ENCODE results near the gene MRPL37. TPM values are rescaled to one million over a fixed set of nuclear protein-coding genes. Genes with fewer than 3 reads are reported as not detected.
"Not testable (repeated sequence)": the region's sequence is repeated elsewhere in the genome, so short reads cannot be mapped to it uniquely, and the experiment has no call there.

MRPL37 gene
- 156 and 184 TPM in 2 replicates for total RNA-seq (2014; rRNA removed; shearing (Covaris generic))

DNA sequence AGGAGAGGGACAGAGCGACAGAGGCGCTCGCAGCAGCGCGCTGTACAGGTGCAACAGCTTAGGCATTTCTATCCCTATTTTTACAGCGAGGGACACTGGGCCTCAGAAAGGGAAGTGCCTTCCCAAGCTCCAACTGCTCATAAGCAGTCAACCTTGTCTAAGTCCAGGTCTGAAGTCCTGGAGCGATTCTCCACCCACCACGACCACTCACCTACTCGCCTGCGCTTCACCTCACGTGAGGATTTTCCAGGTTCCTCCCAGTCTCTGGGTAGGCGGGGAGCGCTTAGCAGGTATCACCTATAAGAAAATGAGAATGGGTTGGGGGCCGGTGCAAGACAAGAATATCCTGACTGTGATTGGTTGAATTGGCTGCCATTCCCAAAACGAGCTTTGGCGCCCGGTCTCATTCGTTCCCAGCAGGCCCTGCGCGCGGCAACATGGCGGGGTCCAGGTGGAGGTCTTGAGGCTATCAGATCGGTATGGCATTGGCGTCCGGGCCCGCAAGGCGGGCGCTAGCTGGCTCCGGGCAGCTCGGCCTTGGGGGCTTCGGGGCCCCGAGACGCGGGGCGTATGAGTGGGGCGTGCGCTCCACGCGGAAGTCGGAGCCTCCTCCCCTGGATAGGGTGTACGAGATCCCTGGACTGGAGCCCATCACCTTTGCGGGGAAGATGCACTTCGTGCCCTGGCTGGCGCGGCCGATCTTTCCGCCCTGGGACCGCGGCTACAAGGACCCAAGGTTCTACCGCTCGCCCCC is at the start of gene MRPL37, which contains the start of gene CYB5RL:
MRPL37 (plus strand) TSS at position 403 of the 754 bp plus-strand sequence; CDS start at position 480, 77 bp downstream.
CYB5RL (minus strand) TSS at position 266 of the 754 bp plus-strand sequence. CDS start 4,414 bp downstream, outside the sequence.
- DNase-seq (ENCODE audit: low read depth) = peak; percentile 98

DNA sequence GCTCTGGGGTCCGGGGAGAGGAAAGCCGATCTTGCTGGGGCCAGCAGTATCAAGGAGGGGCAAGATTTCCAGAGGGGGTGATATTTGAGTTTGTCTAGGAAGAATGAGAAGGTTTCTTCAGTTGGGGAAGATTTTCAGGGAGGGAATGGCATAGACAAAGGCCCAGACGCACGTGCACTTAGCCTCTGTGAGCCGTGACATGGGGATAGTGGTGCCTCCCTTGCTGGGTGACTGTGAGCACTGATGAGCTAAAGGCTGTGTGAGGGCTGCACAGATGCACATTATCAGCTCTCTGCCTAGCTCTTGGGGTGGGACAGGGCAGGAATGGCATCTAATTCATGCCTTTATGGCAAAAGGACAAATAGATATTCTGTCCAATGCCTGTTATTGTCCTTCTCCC is 49.0 kb upstream of the MRPL37 start:
- DNase-seq (ENCODE audit: low read depth) = no peak

DNA sequence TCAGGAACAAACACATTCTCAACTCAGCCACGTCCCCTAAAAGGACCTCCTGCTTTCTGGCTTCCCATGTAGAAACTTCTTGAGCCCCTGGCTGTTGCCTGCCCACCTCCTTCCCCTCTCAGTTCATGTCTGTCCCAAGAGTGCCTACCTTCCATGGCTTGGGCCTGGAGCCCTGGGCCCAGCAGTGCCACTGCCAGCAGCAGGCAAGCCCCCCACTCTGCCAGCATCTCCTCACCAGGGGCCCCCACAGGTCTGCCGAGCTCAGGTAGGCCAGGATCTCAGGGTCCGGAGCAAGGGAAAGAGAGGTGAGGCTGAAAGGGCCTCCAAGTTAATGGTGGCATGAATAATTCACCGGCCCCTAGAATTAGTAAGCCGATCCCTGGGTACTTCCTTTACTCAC is 47.3 kb upstream of the MRPL37 start, which contains the start of gene CDCP2:
CDCP2 (minus strand) TSS at position 305 of the 400 bp plus-strand sequence; CDS start at position 227, 78 bp downstream.
- no peak for DNase-seq (ENCODE audit: low read depth)

DNA sequence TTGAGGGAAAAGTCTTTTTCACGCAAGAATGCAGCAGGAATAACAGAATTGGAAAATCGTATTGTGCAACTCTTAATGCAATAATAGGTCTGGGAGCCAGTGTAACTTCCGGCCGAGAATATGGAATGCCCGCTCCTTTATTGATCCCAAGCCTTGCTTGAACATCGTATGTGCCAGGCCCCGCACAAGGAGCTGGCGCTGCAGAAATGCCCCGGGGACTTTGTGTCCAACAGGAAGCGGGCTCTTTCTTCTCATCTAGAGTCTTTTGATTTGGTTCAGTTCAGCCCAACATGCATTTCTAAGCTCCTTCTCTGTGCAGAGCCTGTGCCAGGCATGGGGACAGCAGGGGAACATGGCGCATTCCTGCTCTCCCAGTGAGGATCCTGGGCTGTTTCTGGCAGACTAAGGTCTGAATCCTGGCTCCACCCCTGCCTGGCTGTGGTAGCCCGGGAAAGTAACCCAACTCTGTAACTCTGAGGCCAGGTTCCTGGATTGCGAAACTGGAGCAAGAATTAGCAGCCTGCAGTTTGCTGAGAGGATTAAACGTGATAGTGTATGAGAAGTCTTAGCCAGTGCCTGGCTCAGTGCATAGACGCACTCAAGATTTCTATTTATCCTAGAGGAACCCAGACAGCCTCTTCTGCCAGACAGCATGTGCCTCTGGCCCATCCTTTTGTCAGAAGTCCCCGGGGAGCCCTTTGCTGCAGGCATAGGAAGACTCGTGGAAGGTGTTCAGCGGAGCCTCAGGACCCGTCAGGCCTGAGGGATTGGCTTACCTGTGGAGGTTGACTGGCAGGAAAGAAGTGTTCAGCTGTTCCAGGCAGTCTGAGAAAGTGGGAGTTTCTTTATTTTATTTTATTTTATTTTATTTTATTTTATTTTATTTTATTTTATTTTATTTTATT is 46.2 kb upstream of the MRPL37 start:
- DNase-seq (ENCODE audit: low read depth) = peak; percentile 63

DNA sequence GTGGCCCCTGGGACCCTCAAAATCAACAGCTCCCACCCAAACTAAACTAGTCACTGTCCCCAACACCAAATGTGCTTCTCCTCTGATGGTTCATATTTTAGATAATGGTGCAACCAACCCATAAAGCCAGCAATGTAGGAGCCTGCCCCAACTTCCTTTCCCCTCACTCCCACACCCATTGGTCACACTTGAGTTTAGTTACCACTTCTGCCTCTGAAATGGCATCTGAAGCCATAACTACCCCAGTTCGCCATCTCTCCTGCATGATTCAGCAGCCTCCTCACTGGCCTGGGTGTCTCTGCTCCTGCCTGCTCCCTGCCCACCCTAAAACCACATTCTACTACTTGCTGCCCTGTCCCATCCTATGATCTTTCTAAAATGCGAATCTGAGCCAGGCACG is 43.8 kb upstream of the MRPL37 start:
- no peak for DNase-seq (ENCODE audit: low read depth)

DNA sequence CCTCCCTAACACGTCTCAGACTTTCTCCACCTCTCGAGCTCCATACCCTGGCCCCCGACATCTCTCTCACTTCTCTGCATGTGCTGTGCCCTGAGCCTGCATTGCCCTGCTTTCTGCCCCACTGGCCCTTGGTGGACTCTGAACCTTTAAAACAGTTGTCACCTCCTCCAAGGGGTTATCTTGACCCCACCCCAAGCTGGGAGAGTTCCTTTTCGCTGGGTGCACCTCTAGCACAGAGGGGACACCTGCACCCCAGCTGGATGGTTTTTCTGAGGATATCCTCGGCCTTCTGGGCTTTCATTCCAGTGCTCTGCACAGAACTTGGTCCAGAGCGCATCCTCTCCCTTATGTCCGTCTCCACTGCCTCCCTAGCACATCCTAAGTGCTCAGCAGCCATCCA is 43.0 kb upstream of the MRPL37 start:
- no peak for DNase-seq (ENCODE audit: low read depth)

DNA sequence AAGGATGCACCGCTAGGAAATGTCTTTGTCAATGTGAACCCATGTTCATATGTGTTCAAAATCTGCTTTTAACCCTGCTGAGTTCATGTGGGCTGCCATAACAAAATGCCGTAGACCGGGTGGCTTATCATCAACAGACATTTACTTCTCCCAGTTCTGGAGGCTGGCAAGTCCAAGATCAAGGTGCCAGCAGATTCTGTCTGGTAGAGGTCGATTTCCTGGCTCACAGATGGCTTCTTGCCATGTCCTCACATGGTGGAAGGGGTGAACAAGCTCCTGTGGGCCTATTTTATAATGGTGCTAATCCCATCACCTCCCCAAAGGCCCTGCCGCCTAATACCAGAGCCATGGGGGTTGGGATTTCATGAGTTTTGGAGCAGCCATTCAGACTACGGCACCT is 42.6 kb upstream of the MRPL37 start:
- no peak for DNase-seq (ENCODE audit: low read depth)

DNA sequence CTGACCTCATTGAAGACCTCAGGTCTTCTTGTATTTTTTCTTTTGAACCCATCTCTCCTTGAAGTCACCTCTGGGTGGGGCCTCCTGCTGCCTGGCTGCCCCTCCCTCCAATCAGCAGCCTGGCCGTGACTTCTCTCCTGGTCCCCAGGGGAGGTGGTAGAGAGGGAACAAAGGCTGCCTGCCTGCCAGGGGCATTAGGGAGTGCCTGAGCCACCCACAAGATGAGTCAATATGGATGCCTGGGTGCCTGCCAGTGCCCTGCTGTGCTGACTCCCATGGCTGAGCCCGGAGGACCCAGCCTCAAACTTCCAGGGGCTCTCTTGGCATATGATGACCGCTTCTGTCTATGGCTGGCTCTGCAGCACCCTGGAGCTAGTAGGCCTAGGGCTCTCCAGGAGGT is 41.9 kb upstream of the MRPL37 start:
- peak; percentile 77 for DNase-seq (ENCODE audit: low read depth)

DNA sequence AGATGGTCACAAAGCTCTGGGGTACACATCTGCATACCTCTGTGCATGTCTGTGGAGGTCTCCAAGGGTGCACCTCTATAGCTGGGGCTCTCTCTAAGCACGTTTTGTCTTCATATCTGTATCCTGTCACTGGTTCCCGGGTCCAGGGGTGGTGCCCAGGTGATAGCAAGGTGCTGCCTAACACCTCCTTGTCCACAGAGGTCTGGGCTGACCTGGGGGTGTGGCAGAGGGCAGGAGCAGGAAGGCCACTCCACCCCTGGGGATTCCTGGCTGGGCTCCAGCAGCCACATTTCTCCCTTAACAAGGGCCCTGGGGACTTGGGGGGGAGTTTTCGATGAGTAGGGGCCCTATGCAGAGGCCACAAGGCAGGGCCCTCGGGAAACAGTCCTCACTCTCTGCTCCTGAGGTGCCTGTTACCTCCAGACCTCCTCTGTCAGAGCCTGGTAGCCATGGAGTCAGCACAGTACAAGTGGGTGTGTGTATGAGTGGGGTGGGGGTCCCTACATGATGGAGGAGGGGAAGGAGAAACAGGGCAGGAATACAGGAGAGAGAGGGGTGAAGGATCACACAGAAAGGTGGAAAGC is 40.1 kb upstream of the MRPL37 start:
- no peak for DNase-seq (ENCODE audit: low read depth)

DNA sequence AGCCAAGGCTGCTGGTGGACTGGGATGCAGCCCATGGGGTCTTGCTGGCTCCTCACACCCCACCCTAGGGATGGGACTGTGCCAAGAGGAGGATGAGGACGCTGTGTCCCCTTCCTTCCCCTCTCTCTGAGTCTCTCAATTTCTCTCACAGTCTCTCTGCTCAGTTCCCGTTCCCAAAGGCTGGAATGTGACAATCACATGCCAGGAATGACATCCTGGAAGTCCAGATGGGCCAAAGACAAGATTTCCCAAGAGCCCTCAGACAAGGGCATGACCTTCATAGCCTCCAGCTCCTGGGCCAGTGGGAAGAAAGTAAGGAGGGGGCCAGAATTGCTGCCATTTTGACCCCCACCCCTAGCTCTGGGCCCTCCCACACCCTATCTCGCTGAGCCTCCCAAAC is 39.6 kb upstream of the MRPL37 start:
- DNase-seq (ENCODE audit: low read depth) = no peak

DNA sequence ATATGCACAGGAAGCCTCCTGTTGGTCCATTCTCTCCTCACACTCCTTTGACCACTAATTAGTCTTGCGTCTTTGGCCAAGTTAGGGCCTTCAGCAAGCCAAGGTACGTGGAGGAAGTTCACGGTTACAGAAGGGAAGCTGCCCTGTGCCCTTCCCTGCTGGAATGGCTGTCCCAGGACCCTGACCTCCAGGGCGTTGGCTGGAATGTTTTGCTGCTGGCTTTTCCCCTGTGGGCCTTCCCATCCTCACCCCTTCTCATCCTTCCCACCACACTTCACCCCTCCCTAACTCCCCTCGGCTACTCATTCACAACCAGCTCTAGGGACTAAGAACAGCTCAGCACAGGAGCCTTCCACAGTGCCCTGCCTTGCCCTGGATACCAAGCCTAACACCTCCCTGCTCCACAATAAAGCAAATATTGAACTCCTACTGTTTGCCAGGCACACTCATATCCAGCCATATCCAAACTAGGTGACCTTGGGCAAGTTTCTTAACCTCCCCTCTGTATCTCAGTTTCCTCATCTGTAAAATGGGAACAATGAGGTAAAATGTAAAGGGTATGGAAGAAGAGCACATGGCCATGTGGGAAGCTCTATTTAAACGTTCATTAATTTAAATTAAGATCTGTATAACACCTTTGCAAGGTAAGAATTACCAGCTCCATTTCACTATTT is 38.3 kb upstream of the MRPL37 start:
- DNase-seq (ENCODE audit: low read depth) = no peak

DNA sequence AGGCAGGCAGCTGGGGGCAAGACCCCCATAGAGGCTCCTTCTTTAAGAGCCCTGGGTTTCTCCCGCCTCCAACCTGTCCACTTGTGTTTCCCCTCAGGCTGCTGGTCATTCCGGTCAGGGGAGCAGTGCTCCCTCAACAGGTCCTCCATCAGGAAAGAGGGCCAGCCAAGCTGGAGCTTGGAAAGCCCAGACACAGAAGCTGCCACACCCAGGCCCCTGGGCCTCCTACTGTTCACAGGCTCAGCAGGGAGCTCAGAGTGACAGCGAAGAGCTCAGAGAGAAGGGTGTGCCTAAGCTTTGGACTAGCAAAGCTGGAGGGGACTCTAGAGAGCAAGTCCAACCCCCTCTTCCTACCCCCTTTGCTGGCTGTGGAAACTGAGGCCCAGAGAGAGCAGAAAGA is 36.9 kb upstream of the MRPL37 start:
- DNase-seq (ENCODE audit: low read depth) = no peak

DNA sequence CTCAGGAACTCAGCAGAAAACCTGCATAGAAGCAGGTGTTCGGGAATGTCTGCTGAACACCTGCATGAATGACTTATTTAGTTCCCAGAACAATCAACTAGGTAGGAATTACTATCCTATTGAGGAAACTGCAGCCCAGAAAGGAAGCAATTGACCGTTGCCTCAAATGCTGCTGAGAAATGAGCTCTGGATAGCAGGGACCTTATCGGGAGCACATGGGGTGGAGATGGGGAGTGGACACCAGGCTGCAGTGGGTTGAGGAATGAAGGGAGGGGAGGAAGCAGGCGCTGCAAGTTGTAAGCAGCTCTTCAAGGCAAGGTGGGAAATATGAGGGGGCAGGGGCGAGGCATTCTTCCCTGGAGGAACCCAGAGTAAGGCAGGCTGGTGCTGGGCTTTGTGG is 36.4 kb upstream of the MRPL37 start:
- DNase-seq (ENCODE audit: low read depth) = no peak

DNA sequence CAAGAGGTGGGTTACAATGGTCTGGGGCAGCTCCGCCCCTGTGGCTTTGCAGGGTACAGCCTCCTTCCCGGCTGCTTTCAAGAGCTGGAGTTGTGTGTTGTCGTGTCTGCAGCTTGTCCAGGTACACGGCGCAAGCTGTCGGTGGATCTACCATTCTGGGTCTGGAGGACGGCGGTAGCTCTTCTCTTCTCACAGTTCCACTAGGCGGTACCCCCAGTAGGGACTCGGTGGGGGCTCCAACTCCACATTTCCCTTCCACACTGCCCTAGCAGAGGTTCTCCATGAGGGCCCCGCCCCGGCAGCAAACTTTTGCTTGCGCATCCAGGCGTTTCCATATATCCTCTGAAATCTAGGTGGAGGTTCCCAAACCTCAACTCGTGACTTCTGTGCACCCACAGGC is 34.8 kb upstream of the MRPL37 start:
- DNase-seq (ENCODE audit: low read depth) = no peak

DNA sequence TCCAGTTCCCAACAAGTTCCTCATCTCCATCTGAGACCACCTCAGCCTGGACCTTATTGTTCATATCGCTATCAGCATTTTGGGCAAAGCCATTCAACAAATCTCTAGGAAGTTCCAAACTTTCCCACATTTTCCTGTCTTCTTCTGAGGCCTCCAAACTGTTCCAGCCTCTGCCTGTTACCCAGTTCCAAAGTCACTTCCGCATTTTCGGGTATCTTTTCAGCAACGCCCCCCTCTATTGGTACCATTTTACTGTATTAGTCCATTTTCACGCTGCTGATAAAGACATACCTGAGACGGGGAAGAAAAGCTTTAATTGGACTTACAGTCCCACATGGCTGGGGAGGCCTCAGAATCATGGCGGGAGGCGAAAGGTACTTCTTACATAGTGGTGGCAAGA is 33.6 kb upstream of the MRPL37 start:
- not testable (repeated sequence) for DNase-seq (ENCODE audit: low read depth)

DNA sequence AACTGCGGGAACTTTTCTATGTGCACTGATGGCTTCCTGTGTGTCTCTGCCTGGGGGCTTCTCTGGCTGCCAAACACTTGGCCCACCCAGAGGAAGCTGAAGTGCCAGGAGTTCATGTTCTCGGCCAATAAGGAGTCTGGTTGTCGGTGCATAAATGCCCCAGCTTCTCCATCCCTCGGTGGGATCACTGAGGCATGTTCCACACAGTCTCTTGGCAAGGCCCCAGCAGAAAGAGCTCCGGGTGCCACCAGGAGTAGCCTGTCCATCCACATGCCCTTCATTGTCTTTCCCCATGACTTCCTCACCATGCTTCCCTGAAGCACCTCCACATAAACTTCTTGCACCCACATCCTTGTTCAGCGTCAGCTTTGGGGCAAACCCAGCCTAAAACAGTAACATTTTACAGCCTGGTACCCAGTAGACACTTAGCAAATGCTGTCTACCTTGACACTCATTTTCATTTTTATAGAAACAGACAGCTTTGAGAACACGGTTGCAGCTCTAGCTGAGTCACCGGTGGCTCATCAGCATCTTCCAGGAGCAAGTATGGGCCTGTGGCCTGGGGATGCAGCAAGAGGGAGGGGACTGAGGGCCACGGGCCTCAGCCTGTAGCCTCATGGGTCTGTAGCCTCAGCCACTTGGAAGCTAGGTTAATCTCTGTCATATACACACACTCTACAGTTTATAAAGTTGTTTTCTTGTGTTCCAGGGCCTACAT is 32.4 kb upstream of the MRPL37 start:
- DNase-seq (ENCODE audit: low read depth) = peak; percentile 70

DNA sequence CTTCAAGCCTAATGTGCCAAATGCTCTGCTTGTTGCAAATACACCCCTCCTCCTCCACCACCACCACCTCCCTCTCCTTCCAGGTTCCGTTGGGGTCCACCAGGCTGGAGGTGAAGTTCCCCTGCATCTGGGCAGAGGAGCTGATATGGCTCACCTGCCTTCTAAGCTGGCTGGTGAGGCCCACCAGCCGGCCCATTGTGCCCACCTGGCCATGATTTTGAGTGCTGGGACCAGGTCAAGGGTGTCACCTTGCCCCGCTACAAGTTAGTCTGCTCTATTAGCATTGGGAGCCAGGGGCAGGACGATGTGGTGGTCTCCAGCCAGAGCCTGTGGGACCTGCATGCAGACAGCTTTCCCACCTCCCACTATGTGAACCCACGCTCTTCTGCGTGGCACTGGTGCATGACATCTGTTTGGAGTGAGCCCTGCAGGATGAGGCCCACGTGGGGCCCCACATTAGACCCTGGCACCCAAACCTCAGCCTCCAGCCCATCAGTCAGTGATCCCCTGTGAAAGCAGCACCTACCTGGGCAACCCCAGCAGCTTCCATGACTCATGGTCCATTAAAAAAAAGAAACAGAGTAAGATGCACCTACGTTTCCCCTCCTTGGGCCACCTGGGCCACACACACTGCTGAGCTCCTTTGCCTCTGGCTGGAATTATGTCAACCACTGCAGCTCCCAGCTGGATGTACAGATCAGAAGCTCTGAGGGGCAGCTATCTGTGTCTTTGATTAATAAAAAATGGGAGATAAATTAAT is 31.6 kb upstream of the MRPL37 start:
- no peak for DNase-seq (ENCODE audit: low read depth)

DNA sequence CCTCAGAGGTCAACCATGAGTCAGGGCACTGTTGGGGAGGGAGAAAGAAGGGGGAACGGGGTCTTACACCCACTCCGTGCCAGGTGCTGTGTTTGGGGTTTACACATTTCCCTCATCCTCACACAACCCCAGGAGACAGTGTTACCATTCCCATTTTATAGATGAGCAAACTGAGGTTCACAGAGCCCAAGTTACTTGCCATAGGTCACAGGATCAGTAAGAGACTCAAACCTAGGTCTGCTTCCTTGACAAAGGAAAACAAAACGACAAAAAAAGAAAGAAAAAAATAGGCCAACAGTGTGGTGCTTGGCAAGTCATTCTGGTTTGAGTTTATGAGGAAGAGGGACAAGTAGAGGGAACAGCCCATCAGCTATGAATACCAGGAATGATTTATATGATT is 30.9 kb upstream of the MRPL37 start:
- DNase-seq (ENCODE audit: low read depth) = no peak

DNA sequence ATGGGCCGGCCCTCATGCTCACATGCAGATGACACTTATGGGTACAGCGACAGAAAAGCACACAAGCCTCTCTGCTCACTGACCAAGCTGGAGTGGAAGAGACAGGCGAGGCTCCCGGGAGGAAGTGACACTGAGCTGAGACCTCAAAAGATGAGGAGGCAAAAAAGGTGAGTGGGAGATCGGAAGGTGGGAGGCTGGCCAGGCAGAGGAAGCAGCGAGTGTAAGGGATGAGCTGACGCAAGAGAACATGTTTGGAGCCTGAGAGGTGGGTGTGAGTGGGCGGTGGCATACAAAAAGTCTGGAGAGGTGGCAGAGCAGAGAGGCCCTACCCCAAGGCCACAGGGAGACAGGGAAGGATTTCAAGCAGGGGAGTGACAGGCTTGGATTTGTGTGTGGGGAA is 29.0 kb upstream of the MRPL37 start:
- no peak for DNase-seq (ENCODE audit: low read depth)

DNA sequence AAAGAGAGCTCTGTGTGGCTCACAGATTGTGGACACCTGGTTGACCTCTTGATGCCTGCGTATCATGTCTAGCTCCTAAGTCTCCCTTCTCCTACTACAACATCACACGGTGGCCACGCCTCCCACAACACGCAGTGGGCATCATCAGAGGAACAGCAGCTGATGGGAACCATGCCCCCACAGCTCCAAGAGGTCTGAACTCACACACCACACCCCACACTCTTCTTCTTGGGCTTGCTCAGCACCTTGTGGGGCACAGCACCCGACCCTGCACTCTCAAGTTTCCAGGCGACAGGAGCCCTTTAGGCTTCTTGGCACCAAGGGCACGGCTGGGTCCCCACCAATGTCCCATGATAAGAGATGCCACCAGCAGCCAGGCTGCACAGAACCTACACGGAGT is 28.4 kb upstream of the MRPL37 start:
- no peak for DNase-seq (ENCODE audit: low read depth)
